GM19397 (cell line): ENCODE measurements around the gene POMC.
"Not testable (repeated sequence)": the region's sequence is repeated elsewhere in the genome, so short reads cannot be mapped to it uniquely, and the experiment has no call there.

Experiments used
- ATAC-seq: cut with Tn5 transposase; IDR thresholded peaks from one replicate; pipeline ENCODE4 v1.9.1; 2021; ENCODE audit warnings: mild to moderate bottlenecking, moderate library complexity; ENCODE audit not compliant: unreplicated experiment

Gene POMC

DNA sequence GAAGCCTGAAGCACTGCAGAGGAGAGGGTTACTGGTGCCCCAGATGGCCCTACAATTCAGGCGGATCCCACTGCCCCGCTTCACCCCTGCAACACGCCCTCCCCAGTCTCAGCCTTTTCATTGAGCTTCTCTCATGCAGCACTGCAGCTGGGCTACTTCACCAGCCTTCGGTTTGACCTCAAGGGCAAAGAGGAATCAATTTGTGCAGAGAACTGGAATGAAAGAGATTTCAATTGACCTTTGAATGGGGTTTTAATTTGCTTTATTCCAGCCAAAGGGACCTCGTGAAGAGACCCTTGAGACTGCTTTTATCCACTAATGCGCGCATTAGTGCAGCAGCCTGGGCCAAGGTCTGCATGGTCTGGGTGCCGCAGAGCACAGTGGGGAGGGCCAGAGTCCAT is 8.8 kb upstream of the POMC start:
- no peak for ATAC-seq

DNA sequence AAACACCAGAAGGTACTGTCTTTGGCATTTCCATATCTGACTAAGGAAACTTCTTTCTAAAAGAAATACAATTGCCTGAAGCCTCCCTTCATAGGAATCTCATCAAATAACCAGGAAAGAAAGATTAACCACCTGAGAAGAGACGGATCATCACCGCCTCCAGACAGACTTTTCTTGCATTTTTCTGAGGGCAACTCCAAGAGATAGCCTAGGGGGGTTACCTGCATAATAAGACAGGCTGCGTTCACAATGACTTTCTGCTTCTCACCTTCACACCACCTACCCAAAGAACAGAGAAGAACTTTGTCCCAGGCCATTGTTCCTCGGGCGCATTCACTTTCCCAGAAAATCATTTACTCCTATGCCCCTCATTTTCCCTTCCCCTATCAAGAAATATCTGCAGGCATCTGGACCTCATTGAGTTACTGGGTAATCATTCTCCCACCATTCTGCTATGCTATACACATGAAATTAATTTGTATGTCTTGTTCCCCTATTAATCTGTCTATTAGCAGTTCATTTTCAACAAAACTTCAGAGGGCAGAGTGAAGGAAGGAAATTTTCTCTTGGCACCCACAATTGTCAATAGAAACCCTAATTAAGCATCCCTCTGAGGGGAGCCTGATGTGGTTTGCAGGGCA is 8.3 kb upstream of the POMC start:
- no peak for ATAC-seq

DNA sequence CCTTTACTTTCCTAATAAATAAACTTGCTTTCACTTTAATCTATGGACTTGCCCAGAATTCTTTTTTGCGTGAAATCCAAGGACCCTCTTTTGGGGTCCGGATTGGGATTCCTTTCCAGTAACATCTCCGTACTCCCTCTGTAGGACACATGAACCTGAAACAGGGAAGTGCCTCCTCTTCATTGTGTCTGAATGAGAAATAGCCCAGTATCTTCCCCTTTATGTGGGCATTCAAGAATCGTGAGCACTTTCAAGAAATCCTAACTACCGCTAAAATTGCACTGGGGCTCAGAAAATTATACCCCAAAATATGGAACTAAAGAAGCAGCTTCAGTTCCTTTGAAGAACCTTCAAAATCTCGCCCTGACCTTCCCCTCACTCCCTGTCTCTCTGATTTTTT is 7.8 kb upstream of the POMC start:
- no peak for ATAC-seq

DNA sequence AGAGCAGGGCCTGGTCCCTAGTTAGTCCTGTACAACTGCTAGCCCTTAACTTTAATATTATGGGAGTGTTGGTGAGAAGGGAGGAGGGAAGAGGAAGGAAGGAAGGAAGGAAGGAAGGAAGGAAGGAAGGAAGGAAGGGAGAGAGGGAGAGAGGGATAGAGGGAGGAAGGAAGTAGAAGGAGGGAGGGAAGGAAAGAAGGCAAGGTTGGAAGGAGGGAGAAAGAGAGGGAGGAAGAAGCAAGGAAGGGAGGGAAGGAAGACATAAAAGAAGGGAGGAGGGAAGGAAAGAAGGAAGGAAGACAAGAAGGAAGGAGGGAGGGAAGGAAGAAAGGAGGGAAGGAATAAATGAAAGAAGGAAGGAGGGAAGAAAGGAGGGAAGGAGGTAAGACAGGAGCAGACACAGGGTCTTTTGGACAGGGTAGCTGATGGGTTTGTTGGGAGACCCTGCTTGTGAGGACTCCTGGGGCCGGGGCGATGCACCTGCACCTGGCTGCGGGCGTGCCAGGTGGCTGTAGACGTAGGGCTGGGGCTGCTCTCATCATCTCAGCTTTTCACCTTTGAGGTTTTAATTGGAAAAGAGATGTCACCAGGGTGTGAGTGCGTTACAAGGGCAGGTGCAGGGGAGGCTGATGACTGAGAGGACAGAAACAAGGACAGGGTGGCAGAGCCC is 5.9 kb upstream of the POMC start:
- ATAC-seq = no peak

DNA sequence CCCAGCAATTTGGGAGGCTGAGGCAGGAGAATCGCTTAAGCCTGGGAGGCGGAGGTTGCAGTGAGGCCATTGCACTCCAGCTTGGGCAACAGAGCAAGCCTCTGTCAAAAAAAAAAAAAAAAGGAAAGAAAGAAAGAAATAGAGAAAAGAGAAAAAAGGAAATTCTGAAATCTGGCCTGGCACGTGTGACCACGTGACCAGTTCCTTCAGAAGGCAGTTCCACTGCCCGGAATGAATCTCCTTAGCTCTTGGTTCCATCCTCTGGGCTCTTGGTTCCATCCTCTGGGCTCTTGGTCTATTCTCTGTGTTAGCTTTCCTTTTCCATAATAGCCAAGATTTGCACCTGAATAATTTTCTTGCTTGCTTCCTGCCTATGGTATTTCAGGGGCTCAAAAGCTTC is 5.3 kb upstream of the POMC start:
- no peak for ATAC-seq

DNA sequence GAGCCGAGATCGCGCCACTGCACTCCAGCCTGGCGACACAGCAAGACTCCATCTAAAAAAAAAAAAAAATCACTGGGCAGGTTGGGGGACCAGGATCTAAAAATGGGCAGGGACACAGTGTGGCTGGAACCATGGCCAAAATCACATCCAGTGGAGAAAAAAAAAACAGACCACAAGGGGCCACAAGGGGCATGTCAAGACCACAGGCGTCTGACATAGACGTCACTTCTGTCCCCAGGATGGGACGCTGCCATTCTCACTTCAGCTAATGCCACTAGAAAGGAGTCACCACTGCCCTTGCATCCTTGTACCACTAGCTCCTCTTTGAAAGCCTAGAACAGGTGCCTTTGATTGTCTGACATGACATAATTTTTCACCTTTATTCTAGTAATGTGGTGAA is 2.5 kb upstream of the POMC start:
- no peak for ATAC-seq

DNA sequence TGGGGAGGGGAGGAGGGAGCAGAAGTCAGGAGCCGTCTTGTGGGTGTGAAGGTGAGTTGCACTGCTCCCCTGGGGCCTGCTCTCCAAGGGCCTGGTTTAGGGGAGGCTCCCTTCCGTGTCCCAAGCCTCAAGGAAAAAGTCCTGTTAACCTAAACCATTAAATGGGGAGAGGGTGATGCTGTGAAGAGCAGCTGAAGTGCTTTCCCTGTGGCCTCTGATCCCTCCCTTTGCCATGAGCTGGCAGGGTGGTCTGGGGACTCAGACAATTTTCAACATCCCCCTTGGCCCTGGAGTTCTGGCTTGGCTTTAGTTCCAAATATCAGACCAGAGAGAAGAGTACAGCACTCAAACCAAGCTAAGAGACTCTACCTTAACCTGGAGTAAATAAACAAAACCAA is 692 bp upstream of the POMC start:
- ATAC-seq = no peak

DNA sequence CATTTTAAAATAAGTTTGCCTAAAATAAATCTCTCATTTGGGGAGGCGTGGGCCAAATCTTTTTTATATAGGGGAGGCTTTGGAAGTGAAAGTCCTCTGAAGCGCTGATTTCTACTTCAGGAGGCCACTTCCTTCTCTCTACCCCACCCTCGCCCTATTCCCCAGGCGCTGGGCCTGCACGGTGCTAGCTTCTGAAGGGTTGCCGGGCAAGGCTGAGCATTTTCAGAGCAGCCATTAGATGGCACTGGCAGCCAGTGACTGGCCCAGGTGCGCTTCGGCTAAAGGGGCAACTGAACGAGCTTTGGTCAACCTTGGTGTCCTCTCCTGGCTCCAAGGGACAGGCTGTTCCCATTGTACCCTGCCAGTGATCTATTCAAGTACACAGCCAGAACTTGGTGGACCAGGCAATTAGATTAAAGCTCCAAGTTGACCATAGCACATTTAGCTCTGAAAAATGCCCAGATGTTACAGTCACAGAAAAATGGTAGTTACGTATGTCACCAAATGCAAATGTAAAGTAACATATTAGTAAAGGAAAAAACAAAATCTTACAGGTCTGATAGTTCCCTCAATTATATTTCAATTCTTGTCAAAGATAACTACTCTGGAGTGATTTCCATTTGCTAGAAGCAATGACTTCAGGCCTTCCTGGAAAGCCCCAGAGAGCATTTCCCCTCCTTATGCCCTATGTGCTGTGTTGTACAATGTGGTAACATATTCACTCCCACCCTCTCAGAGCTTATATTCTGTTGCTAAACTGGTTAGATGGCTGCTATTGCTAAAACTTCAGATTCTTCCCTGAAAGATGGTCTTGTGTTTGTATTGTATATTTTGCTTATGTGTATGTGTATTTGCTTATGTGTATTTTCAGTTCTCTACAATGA is 2.1 kb downstream of the POMC start:
- ATAC-seq = peak; percentile 73

DNA sequence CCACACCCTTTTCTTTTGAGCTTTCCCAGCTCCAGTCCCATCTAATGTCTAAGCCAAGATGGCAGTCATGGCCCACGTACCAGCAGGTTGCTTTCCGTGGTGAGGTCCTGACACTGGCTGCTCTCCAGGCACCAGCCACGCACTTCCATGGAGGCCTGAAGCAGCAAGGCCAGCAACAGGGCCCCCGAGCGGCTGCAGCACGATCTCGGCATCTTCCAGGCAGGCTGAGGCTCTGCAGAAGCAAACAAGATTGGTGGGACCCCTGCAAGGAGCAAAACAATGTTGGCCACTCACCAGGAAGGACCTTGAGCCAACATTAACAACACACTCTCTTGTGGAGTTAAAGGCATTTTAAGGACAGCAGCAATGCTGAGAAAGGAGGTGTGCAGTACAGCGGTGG is 3.8 kb downstream of the POMC start:
- no peak for ATAC-seq

DNA sequence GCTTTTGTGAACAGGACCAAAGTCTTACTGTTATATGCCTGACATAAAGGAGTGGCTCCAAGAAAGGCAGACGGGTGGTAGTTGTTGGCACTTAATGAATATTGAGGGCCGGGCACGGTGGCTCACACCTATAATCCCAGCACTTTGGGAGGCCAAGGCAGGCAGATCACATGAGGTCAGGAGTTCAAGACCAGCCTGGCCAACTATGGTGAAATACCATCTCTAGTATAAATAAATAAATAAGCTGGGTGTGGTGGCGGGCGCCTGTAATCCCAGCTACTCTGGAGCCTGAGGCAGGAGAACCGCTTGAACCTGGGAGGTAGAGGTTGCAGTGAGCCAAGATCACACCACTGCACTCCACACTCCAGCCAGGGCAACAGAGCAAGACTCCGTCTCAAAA is 6.3 kb downstream of the POMC start:
- not testable (repeated sequence) for ATAC-seq

DNA sequence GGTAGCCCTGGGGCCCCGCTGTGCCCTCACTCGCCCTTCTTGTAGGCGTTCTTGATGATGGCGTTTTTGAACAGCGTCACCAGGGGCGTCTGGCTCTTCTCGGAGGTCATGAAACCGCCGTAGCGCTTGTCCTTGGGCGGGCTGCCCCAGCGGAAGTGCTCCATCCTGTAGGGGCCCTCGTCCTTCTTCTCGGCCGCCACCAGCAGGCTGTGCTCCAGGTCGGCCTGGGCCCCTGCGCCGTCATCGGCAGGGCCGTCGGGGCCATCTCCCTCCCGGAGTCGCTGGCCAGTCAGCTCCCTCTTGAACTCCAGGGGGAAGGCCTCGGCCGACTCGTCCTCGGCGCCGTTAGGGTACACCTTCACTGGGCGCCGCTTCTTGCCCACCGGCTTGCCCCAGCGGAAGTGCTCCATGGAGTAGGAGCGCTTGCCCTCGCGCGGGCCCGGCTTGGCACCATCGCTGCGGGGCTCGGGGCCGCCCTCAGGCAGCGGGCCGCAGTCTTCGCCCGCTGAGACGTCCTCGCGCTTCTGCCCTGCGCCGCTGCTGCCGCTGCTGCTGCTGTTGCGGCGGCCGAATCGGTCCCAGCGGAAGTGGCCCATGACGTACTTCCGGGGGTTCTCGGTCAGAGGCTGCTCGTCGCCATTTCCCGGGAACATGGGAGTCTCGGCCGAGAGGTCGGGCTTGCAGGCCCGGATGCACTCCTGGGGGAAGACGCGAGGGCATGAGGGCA is 7.2 kb downstream of the POMC start:
- ATAC-seq = no peak

DNA sequence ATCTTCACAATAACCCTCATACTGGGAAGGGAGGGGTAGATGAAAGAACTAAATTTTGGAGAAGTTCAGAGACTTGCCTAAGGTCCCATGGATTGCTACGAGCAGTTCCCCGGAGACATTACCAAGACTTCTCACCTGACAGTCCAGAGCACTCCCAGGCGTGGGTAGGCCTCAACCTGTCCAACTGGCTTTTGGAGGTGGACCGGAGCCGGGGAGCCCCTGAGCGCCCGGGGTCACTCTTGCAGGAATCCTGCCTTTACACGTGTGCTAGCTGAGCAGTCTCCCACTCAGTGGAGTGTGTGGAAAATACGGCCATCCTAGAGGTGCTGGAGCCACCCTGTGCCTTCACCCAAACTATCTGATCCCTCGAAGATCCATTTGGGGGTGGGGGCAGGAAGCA is 8.0 kb downstream of the POMC start:
- no peak for ATAC-seq

DNA sequence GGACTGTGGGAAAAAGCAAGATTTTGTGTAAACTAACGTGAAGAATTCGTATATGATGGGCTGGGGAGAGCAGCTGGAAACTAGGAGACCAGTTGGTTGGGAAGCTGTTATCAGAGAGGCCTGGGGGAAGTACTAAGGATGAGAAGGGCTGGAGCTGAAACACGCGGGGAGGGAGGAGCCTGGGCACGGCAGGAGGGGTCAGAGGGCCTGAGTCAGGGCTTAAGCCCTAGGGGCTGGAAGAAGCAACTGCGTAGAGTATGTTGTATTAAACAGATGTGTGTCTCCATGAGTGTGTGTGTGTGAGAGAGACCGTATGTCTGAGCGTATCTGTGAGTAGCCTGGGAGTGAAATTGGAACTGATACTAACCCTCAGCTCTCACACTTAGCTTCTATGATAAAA is 8.4 kb downstream of the POMC start:
- no peak for ATAC-seq

DNA sequence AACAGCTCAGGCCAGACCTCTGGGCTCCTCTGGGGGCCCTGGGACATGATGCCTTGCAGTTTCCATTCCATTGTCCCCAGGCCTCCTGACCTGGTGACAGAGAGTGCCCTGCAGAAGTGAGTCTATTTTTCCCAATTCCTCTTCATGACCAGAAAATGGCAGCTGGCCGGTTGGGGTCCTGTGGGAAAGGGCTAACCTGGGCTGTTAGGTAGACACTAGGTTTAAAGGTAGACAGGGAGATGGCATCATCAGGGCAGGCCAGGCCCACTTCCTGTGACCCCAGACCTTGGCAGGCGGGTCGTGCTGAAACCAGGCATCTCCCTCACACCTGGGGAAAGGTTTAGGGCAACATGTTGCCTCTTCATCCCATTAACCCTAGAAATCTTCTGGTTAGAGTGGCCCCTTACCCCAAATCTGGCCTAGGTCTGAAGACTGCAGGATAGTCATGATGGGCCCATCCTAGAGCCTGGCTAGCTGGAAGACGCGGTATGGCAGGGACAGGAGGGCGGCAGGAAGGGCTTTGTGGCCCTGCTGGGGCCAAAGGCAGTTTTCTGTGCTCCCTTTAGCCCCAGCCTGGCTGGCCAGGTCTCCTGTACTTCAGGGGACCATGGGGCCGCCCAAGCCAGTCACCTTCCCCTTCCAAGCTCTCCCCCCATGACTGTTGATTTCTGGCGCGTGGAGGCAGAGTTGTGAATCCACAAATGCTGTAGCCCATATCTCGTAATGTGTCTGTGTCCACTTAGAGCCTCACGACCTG is 10.1 kb downstream of the POMC start:
- no peak for ATAC-seq

DNA sequence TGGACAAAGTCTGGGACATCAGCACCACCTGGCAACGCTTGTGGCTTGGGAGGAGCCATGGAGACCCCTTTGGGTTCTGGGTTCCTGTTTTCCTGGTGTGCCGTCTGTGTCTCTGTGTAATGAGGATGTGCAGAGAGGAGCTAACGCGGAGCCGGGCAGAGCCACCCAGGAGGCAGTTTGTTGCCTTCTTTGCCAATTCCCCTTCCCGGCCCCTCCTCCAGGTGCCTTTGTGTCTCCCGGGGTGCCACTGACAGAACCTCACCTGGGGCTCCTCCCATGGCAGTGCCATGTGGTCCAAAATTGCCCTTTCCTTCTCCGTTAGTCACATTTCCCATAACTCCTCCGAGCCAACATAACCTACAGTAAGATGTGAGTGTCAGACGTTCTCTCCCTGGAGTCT is 13.0 kb downstream of the POMC start:
- ATAC-seq = no peak

DNA sequence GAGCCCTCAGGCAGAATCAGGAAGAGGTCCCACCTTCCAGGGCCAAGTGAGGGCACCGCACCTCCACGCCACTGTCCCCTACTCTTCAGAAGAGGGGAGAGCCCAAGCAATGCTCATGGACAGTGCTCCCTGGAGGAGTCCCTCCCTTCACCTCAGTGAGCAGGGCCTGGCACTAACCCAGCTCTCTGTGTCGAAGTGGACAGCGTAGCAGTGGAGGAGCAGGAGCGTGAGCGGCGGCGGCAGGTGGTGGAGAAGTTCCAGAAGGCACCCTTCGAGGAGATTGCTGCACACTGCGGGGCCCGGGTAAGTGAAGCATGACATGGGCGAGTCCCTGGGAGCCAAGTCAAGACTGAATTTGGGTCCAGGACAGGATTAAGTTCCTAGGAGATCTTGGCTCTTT is 16.7 kb downstream of the POMC start:
- ATAC-seq = no peak

DNA sequence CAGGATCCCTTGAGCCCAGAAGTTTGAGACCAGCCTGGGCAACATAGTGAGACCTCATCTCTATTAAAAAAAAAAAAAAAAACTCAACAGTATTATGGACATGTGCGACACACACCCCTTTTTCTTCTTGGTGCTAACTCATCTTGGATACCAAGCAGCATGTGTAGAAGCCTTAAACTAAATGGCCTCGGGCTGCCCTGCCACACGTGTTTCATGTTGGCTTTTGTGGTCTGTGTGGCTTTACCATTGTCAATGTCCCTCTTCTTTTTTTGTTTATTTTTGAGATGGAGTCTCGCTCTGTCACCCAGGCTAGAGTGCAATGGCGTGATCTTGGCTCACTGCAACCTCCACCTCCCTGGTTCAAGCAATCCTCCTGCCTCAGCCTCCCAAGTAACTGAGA is 17.4 kb downstream of the POMC start:
- not testable (repeated sequence) for ATAC-seq

DNA sequence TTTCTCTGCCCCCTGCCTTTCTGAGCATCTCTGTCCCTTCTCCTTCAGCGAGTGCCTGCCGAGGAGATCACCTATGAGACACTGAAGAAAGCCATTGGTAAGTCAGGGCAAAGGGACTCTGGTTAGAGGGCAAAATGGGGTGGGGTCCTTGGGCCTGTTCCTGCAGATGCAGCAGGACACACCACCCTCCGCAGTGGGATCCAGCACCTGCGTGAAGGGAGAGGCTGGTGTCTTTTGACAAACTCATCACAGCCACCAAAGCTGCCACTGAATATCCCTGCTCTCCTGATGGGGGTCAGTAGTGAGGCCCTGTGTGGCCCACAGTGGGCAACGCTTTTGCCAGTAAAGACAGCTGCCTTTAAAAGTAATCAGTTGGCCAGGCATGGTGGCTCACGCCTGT is 18.7 kb downstream of the POMC start:
- no peak for ATAC-seq

DNA sequence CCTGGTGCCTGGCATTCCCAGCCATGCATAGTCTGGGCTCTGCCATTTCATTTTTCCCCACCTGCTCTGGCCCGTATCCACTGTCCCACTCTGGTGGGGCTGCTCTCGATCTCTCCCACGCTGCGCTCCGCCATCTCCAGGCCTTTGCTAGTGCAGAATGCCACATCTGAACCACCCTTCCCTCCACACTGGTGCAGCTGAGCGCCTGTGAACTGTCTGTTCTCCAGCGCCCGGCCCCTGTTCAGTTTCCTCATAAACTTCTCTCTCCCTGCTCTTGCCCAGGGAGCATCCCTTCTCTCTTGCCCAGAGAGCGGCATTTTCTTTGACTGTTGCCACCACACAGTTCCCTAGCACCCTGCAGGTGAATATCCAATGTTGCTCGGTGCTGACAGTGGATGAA is 21.5 kb downstream of the POMC start:
- no peak for ATAC-seq

DNA sequence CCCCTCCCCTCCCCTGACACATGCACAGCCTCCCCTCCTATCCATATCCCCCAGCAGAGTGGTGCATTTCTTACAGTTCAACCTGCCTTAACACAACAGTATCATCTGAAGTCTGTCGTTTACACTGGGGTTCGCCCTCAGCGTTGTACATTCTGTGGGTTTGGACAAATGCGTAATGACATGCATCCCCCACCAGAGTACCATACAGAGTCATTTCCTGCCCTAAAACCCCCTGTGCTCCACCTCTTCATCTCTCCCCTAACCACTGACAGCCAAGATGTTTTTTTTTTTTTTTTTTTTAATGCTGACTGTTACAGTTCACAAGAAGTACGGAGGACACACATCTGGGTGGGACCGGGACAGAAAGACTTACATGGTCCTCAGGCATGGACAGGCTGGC is 22.6 kb downstream of the POMC start:
- no peak for ATAC-seq

DNA sequence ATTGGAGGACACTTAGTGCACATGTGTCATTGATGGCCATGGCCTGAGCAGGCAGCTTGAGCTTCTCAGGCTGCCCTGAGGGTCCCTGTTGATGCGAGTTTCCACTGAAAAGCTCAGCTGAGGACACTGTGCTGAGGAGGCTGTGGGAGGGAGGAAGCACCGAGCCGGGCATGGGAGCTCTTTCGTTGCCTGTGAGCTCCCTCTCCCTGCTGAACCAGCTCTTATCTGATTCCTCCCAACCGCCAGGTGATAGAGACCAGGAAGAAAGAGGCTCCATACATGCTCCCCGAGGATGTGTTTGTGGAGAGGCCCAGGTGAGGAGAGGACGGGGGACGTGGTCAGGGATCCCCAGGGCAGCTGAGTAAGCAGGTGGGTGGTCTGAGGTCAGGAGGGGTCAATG is 27.3 kb downstream of the POMC start:
- no peak for ATAC-seq
